NCI-H460 (cell line): ENCODE data around the gene AGPAT2. TPM values are rescaled to one million over a fixed set of nuclear protein-coding genes. Genes with fewer than 3 reads are reported as not detected.
"Not testable (repeated sequence)": the region's sequence is repeated elsewhere in the genome, so short reads cannot be mapped to it uniquely, and the experiment has no call there.

Source experiments
- DNase-seq: peaks from one replicate; pipeline ENCODE4 v3.0.0-alpha.2; 2016; ENCODE audit warnings: low read depth; ENCODE audit errors: extremely low read depth
- total RNA-seq: library from RNA; depleted of rRNA; stranded (reverse); fragments of >200 nt; shearing (Covaris generic); gene quantifications from 2 replicates; pipeline ENCODE4 v1.2.3, GENCODE V29; 2014

The AGPAT2 gene
- total RNA-seq, 1 experiment from 2014 or later, result 24.5 TPM

DNA sequence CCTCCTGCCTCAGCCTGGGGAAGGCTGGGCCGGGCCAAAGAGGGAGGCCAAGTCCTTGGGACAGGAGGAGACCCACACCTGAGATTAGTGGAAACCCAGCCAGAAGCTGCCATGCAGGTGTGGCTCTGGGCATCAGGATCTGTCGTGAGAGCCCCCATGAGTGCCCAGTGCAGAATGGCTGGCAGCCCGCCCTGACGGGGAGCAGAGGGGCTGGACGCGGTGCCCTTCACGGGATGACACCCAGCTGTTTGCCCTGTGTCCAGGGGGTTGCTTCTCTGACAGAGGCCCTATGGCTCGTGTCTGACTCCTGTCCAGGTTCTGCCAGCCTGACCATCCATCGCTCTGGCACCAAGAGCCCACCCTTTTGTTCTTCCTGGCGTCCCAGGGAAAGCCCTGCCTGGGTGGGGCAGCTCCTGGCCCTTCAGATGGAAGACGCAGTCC is 33.7 kb upstream of the AGPAT2 start:
- DNase-seq, result no peak

DNA sequence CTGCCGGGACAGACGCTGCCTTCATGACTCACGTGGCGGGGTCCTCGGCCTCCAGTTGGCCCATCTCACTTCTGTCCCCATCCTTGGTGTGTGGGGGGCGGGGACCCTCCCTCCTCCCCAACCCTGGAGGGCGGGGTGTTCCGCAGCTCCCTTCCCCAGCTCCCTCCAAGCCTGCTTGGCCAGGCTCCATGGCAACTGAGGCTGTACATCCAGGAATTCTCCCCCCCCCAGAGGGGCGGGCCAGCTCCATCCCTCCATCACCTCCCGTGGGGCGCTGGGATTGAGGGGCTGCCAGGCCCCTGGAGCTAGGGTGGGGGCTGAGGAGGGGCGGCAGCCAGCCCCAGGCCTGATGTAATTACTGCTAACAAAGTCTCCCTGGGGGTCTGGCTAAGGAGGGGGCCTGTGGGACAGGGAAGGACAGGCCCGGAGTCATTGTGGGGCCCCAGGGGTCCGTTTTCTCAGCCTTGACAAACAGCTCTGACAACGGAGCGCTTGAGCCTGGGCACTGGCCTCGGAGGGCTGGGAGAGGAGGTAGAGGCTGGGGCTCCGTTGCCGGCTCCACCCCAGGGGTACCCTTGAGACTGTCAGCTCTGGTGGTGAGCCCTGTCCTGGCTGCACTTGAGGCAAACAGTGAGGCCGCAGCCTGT is 33.1 kb upstream of the AGPAT2 start:
- no peak for DNase-seq

DNA sequence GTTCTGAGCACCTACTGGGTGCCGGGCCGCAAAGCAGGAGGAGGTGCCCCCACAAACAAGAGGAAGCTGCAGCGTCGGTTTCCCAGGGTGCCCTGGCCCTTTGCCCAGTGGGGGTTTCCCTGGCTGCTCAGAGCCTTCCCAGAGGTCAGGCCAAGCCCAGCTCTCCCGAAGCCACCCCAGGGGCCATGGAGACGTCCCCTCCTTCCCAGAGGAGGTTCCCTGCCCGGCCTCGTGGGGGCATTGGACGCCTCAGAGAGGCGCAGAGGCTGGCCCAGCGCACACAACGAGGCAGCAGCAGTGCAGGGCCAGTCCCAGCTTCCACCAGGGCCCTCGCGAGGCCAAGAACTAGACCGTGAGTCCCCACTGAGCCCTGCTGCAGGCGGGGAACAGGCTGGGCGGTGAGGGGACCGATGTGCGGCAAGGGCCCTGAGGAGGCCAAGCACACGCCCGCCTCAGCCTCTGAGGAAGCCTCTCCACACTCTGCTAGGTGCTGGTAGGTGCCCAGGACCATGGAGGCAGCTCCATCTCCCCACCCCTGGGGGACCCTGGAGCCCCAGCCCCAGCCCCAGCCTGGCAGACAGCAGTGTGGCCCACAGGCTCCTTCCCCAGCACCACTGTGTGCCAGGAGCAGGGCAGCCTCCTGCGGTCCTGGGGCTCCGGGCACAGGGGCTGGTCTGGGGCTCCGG is 32.1 kb upstream of the AGPAT2 start:
- DNase-seq, result no peak

DNA sequence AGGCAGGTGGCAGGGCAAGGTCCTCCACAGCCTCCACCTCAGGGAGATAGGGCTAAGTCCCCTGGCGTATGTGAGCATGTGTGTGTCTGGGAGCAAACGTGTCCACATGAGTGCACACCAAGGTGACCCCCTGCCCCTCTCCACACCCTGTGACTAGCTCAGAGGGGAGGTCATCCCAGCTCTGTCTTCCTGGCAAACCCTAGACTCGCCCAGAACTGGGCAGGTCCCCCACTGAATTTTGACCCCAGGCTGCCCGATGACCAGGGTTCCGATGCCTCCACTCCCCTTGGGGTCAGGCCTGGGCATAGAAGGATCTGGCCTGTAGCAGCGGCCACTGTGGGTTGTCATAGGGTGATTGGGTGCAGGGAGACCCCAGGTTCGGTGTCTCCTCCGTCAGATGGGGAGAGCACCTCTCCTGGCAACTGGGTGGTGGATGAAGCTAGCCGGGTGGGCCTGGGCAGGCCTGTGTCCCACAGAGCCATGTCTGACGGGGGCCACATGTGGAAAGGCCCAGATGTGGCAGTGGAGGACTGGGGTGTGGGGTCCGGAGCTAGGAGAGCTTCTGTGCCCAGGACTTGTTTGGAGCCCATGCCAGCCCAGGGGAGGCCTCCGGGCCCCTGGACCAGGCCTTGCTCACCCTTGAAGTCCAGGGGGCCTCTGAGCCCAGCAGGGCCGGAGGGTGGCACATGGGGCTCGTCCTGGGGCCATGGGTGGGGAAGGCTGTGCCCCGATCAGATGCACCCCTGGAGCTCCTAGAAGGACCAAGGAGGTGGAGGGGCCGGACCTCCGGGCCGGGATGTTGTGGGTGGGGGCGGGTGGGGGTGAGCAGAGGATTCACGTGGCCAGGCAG is 31.3 kb upstream of the AGPAT2 start:
- no peak for DNase-seq

DNA sequence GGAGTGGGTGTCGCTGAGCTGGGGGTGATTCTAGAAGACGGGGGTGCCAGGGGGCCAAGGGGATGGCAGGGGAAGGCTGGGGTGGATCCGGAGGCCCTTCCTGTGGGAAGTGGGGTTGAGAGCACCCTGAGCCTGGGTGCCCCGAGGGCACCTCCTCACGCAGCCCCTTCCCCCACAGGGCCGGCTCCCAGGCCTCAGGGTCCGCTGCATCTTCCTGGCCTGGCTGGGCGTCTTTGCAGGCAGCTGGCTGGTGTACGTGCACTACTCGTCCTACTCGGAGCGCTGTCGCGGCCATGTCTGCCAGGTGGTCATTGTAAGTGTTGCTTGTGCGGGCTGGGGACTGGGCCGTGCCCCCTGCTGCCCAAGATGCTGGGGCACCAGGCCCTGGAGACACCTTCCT is 30.1 kb upstream of the AGPAT2 start:
- DNase-seq, result no peak

DNA sequence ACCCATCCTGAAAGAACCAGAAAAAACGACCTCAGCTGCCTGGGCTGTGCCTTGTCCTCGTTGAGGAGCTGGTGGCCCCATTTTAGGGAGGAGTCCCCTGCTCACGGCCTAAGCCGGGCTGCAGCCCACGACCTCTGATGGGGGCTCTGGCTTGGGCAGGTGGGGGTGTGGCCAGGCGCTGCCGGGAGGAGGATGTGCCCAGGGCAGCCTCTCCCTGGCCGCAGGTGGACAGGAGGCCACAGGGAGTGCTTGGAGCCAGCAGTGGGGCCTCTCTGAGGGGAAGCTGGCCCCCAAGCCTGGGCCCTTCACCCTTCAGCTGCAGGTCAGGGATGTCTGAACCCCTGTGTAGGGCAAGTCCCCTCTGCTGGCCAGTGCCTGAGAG is 27.6 kb upstream of the AGPAT2 start:
- no peak for DNase-seq

DNA sequence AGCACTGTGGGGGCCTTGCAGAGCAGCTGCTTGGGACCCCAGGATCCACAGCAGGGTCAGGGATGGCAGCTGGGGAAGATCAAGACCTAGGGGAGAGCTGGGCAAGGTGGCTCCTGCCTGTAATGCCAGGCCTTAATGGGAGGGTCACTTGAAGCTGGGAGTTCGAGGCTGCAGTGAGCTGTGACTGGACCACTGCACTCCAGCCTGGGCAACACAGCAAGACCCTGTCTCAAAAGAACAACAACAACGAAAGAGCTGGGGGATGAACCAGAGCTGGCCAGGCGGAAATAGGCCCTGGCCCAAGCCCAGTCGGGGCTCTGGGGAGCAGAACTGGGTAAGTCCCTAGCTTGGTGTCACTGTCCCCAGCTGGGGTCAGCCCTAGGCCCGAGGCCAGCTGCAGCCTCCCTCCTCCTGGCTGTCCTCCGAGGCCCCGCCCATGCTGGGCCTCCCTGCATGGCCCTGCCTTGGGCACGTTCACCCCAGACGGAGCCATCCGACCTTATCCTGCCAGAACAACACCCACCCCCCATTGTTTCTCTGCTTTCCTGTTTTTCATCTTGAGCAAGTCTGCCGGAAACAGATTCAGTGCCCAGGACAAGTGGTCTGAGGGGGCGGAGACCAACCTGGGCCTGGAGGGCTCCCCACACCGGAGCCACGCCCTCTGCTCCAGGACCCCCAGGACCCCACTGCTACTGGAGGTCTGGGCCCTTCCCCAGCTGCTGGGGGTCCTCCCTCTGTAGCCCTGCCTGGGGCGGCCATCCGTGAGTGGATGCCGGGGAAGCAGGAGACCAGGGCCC is 27.0 kb upstream of the AGPAT2 start:
- DNase-seq, result no peak

DNA sequence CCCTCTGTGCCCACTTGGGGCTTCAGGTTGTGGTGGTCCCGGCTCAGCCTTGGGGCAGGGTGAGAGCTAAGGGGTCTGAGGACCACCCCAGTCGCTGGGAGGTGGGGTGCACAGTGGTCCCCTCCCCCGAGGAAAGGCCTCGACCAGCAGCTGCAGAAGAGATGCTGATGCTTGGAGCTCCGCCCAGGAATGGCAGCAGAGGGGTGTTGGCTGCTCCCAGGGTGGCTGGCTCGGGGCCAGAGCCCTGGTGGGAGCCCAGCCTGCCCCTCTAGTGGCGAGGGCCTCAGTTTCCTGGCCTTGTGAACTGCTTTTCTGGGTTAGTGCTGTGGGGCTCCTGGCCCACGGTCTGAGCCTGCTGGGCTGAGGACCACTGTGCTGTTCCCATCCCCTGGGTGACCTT is 26.3 kb upstream of the AGPAT2 start:
- no peak for DNase-seq

DNA sequence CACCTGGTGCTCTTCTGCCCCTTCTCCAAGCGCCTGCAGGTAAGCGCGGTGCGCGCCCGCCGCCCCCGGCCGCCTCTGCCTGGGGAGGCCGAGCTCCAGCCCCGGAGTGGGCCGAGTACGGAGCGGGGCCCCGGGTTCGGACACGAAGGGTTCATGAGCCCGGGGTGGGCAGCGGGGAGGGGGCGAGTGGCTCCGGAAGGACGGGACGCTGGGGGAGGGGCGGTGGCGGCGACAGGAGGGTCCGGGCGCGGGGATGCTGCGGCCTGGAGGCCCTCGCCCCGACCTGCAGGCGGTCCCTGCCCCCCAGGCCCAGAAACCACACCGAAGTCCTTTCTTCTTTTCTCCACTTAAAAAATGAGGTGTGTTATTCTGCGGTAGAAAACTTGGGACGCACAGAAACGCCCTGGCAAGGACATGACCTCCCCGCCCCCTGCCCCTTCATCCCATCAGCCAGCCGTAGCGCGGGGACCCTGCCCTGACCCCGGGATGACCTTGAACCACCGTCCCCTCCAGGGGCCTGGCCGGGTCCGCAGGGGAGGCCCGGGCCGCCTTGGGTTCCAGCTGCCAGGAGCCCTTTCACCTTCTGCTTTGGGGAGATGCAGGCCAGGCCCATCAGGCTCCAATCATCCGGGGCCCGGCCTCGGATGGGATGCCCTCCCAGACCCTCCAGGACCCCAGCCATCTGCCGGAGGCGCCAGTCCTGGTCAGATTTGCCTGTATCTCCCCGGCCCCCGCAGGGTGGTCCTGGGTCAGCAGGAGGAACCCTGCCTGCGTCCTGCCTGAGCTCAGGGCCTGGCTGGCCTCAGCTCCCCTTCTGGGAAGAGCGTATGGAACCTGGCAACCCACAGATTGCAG is 25.7 kb upstream of the AGPAT2 start:
- DNase-seq, result no peak

DNA sequence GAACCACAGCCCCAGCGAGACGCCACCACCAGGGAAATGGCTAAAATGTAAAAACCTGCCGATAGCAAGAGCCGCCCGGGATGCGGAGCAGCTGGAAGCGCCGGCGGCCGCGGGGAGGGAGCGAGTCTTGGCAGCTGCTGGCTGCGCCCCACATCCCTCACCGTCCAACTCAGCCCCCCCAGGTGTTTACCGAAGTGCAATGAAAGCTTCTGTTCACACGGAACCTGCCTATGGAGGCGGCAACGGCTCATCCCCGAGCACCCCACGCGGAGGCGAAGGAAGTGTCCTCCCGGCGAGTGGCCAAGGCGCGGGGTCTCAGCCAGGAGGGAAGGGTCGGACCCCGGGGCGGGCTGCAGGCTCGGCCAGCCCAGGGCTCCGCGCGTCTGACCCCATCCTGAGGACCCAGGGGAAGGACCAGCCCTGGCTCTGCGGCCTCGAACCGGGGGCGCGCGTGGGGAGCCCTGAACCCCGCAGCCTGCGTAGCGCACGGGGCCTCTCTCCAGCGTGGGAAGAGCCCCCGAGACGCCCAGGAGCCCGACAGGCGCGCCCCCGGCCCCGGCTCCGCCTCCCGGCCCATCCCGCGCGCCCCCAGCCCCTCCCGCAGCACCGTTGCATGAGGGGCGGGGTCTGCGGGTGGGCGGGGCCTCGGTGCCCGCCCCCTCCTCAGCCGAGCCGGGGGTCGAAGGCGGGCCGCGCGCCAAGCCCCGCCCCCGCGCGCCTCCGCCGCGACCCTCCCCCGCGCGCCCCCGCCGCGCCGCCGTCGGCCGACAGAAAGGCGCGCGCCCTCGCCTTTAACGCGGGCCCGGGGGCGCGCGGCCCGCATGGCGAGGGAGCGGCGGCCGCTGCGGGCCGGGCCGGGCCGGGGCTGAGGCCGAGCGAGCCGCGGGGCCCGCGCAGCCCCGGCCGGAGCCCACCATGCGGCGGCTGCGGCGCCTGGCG is 24.8 kb upstream of the AGPAT2 start, which contains the start of gene DIPK1B:
Gene DIPK1B (plus strand): TSS at position 822 of the 939 bp plus-strand sequence. CDS start 94 bp downstream, at position 916.
- no peak for DNase-seq

DNA sequence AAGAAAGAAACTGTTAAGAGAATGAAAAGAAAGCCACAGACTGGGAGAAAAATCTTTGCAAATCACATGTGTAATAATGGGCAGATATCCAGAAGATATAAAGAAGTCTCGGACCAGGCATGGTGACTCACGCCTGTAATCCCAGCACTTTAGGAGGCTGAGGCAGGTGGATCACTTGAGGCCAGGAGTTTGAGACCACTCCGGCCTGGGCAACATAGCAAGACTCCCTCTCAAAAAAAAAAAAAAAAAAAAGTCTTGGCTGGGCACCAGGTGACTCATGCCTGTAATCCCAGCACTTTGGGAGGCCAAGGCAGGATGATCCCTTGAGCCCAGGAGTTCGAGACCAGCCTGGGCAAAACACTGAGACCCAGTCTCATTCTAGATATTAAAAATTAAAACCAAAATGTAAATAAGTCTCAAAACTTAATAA is 24.0 kb upstream of the AGPAT2 start:
- DNase-seq, result not testable (repeated sequence)

DNA sequence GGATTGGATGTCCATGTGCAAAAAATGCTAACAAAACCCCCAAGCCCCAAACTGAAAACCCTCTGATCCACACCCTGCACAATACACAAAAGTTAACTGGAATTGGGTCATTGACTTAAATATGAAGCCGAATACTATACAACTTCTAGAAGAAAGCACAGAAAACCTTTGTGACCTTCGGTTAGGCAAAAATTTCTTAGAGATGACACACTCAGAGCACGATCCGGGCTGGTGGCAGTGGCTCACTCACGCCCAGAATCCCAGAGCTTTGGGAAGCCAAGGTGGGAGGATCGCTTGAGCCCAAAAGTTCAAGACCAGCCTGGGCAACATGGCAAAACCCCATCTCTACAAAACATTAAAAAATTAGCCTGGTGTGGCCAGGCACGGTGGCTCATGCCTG is 23.3 kb upstream of the AGPAT2 start:
- DNase-seq, result no peak

DNA sequence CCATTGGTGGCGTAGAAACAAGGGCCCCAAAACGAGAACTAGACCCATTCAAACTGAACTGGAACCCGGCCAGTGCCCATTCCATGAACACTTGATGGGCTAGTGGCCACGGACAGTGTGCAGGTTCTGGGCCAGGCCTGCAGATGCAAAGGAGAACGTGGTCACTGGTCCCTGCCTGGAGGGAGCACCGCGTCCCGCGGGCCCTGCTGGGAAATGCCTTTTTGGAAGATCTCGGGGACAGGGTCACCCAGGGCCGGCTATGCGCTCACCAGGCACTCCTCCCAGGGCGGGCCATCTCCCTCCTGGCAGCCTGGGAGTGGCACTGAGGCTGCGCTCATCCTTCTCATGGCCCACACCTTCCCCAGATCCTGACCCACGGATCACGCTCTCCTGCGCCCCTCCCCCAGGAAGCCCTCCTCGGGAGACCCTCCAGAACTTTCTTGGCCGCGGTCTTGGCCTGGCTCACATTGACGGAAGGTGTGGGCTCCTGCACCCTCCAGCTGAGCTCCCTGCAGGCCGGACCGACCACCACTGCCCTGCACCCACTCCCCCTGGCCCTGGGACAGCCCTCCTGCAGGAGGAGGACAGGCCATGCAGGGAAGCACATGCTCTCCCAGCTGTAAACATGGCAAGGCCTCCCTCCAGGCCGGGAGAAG is 22.3 kb upstream of the AGPAT2 start:
- no peak for DNase-seq

DNA sequence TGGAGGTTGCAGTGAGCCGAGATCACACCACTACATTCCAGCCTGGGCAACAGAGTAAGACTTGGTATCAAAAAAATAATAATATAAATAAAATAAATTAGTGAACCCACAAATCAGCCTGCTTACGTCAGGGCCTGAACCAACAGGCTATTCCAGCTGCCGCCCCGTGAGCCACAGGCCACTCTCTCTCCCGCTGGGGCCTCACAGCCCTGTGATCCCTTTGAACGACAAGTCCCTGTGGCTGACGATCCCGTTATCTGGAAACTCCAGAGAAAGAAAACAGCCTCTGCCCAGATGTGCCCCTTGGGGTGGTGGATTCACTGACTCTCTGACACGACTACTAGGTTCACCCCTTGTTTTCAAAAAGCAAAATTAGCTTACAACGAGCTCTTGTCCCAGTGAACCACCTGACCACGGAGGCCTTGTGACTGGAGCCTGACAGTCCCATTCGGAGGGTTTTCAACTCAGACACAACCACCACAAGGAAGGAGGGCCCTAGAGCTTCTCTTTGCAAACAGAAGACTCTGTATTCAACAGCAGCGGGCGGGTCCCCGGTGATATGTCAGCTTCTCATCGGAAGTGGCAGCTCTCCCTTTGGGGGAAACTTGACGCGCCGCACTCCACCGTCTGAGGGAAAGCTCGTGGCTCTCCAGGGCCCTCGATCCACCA is 20.7 kb upstream of the AGPAT2 start:
- no peak for DNase-seq

DNA sequence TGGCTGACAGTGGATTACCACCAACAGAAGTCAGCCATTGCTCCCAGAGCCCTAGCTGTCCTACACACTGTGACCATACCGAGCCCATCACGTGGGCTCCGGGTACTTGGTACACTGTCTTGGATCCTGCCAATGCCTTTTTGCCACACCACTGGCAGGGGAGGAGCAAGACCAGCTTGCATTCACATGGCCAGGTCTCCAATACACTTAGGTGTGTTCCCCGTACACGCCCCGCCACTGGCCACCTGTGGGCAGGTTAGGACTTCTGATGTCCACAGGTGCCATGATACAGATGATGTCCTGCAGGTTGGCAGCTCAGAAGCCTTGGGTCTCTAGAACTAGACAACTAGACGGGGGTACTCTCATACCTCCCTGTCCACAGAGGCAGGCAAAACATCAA is 19.8 kb upstream of the AGPAT2 start:
- no peak for DNase-seq

DNA sequence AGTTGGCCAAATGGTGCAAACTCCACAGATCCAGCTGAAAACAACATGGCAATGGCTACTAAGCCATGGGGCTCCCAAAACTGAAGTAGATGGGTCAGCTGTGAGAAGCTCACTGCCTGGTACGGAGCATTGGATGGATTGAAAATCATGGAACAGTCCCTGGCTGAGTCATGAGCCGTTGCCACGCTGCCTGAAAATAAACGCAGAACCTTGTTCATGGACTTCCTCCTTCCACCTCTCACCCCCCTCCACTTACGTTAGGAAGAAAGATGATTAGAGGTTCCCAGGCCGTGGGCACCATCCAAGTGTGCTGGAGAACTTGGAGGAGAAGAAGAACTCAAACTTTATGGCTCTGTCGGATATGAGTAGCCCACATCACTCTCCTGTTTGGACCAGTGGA is 18.3 kb upstream of the AGPAT2 start:
- DNase-seq, result no peak

DNA sequence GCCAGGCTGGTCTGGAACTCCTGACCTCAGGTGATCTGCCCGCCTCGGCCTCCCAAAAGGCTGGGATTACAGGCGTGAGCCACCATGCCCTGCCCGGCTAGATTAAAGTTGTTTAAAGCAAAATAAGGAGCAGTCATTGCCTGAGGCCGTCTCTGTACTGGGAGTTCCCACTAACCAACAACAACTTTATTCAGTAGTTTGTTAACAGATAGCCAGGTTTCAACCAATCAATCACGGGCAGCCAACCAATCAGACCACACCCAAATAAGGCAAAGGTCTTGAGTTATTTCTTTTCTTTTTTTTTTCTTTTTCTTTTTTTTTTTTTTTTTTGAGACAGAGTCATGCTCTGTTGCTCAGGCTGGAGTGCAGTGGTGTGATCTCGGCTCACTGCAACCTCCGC is 17.5 kb upstream of the AGPAT2 start:
- not testable (repeated sequence) for DNase-seq
